SK-N-SH treated with all-trans-retinoic acid at 6 μM for 48 hours (cell line): Measurements from ENCODE around the gene ABHD17B.

Experiments
- ATAC-seq: fragments of 200-7000 bp; cut with Tn5 transposase; 3 replicates; pipeline ENCODE4 v1.9.1; 2020; ENCODE audit warnings: mild to moderate bottlenecking, moderate library complexity
- ARNTL ChIP-seq: fragments of 450-650 bp; formaldehyde crosslinking; IDR thresholded peaks from 2 replicates; pipeline ENCODE4 v1.5.0; 2020; ENCODE audit warnings: low read depth, mild to moderate bottlenecking, moderate library complexity, borderline replicate concordance
- BACH2 ChIP-seq: fragments of 250-450 bp; sonication (Bioruptor Pico); IDR thresholded peaks from 2 replicates; pipeline ENCODE4 v1.9.0; 2021; ENCODE audit warnings: mild to moderate bottlenecking, borderline replicate concordance
- CSDC2 ChIP-seq: fragments of 250-450 bp; sonication (Bioruptor Pico); IDR thresholded peaks from 2 replicates; pipeline ENCODE4 v1.5.0; 2020; ENCODE audit warnings: mild to moderate bottlenecking, moderate library complexity
- CSRNP3 ChIP-seq: fragments of 250-450 bp; sonication (Bioruptor Pico); IDR thresholded peaks from 2 replicates; pipeline ENCODE4 v1.5.1; 2021; ENCODE audit warnings: mild to moderate bottlenecking, moderate library complexity
- ESRRG ChIP-seq: fragments of 250-450 bp; sonication (Bioruptor Pico); IDR thresholded peaks from 2 replicates; pipeline ENCODE4 v1.6.1; 2021; ENCODE audit warnings: mild to moderate bottlenecking
- GLIS3 ChIP-seq: fragments of 250-450 bp; sonication (Bioruptor Pico); IDR thresholded peaks from 2 replicates; pipeline ENCODE4 v1.5.0; 2020; ENCODE audit warnings: mild to moderate bottlenecking, moderate library complexity
- ISL1 ChIP-seq: fragments of 250-450 bp; sonication (Bioruptor Pico); IDR thresholded peaks from 2 replicates; pipeline ENCODE4 v2.1.2; 2022; ENCODE audit warnings: mild to moderate bottlenecking, moderate library complexity
- OSR1 ChIP-seq: fragments of 250-450 bp; sonication (Bioruptor Pico); IDR thresholded peaks from 2 replicates; pipeline ENCODE4 v1.8.0; 2022; ENCODE audit warnings: moderate library complexity, mild to moderate bottlenecking, inconsistent platforms
- PPARA ChIP-seq: fragments of 250-450 bp; sonication (Bioruptor Pico); IDR thresholded peaks from 2 replicates; pipeline ENCODE4 v1.5.0; 2020; ENCODE audit warnings: mild to moderate bottlenecking, borderline replicate concordance
- RARB ChIP-seq: fragments of 250-450 bp; sonication (Bioruptor Pico); IDR thresholded peaks from 2 replicates; pipeline ENCODE4 v1.8.0; 2021; ENCODE audit warnings: mild to moderate bottlenecking, moderate library complexity
- TCF4 ChIP-seq: fragments of 250-450 bp; sonication (Bioruptor Pico); IDR thresholded peaks from 2 replicates; pipeline ENCODE4 v1.8.0; 2021; ENCODE audit warnings: mild to moderate bottlenecking, moderate library complexity, borderline replicate concordance
- TOX ChIP-seq: fragments of 250-450 bp; sonication (Bioruptor Pico); IDR thresholded peaks from 2 replicates; pipeline ENCODE4 v1.8.0; 2021; ENCODE audit warnings: mild to moderate bottlenecking, moderate library complexity, borderline replicate concordance
- ZC3H10 ChIP-seq: fragments of 250-450 bp; sonication (Bioruptor Pico); IDR thresholded peaks from 2 replicates; pipeline ENCODE4 v1.5.1; 2021; ENCODE audit warnings: mild to moderate bottlenecking, moderate library complexity
- ZFP3 ChIP-seq: fragments of 250-450 bp; sonication (Bioruptor Pico); IDR thresholded peaks from 2 replicates; pipeline ENCODE4 v1.5.0; 2020; ENCODE audit warnings: mild to moderate bottlenecking, moderate library complexity
- ZFP30 ChIP-seq: fragments of 450-650 bp; formaldehyde crosslinking; IDR thresholded peaks from 2 replicates; pipeline ENCODE4 v1.5.0; 2022; ENCODE audit warnings: mild to moderate bottlenecking, moderate library complexity
- ZNF565 ChIP-seq: fragments of 450-650 bp; formaldehyde crosslinking; conservative IDR thresholded peaks from 2 replicates; pipeline ENCODE4 v1.5.0; 2020; ENCODE audit warnings: low read depth, mild to moderate bottlenecking, moderate library complexity
- ZNF70 ChIP-seq: fragments of 450-650 bp; formaldehyde crosslinking; IDR thresholded peaks from 2 replicates; pipeline ENCODE4 v1.5.0; 2020; ENCODE audit warnings: mild to moderate bottlenecking, moderate library complexity
- ZNF8 ChIP-seq: fragments of 450-650 bp; formaldehyde crosslinking; IDR thresholded peaks from 2 replicates; pipeline ENCODE4 v1.5.0; 2020; ENCODE audit warnings: mild to moderate bottlenecking, moderate library complexity
- TF ChIP-seq, protein P1 (sequence below): fragments of 250-450 bp; sonication (Bioruptor Pico); IDR thresholded peaks from 2 replicates; pipeline ENCODE4 v1.8.0; 2020; ENCODE audit warnings: mild to moderate bottlenecking, moderate library complexity, borderline replicate concordance
- TF ChIP-seq, protein P2 (sequence below): fragments of 250-450 bp; sonication (Bioruptor Pico); IDR thresholded peaks from 2 replicates; pipeline ENCODE4 v1.8.0; 2021; ENCODE audit warnings: low read depth, mild to moderate bottlenecking, moderate library complexity, borderline replicate concordance
- TF ChIP-seq, protein P3 (sequence below): fragments of 250-450 bp; sonication (Bioruptor Pico); IDR thresholded peaks from 2 replicates; pipeline ENCODE4 v1.5.0; 2020; ENCODE audit warnings: mild to moderate bottlenecking, moderate library complexity
- TF ChIP-seq, protein P4 (sequence below): fragments of 250-450 bp; sonication (Bioruptor Pico); IDR thresholded peaks from 2 replicates; pipeline ENCODE4 v1.5.1; 2020; ENCODE audit warnings: low read depth, mild to moderate bottlenecking, moderate library complexity

The ABHD17B gene

GRCh38 chr9:71822456-71822855 lies 88.5 kb downstream of the ABHD17B start:
- TF ChIP-seq TCF4 (peak; percentile 48; the same call in 1 of the 2 replicates), ZFP30 (no peak), ZNF565 (CRISPR knock-in tag) (no peak), TOX (CRISPR knock-in tag) (no peak)
- ATAC-seq: peak; percentile 44; the same call in 2 of the 3 replicates

DNA sequence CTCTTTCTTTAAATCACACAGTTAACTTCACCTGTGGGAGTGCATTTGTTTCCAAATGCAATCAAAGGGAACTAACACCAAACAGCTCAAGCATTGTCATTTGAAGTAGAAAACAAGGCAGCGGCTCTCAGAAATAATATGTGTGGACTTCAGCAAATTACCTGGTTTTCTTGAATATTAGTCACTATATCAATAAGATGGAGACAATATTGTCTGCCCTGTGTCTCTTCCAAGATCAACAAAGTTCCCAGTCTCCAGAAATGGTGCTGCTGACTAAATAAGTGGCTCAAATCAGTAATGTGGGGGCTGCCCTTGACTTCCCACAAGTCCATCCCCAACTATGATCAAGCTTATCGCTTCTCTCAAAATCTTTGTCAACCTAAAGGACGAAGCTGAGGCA lies 89.6 kb downstream of the ABHD17B start:
- TF ChIP-seq CSRNP3 (CRISPR knock-in tag) (no peak), OSR1 (CRISPR knock-in tag) (no peak), TCF4 (no peak), ARNTL (no peak), ESRRG (CRISPR knock-in tag) (no peak), ZNF8 (CRISPR knock-in tag) (no peak), RARB (CRISPR knock-in tag) (no peak), ZNF70 (CRISPR knock-in tag) (no peak), ZFP3 (CRISPR knock-in tag) (no peak), GLIS3 (CRISPR knock-in tag) (no peak), PPARA (CRISPR knock-in tag) (no peak), ISL1 (CRISPR knock-in tag) (no peak), TOX (CRISPR knock-in tag) (no peak), ZC3H10 (CRISPR knock-in tag) (no peak), ZFP30 (no peak), BACH2 (CRISPR knock-in tag) (no peak)
- TF ChIP-seq, protein P1, sequence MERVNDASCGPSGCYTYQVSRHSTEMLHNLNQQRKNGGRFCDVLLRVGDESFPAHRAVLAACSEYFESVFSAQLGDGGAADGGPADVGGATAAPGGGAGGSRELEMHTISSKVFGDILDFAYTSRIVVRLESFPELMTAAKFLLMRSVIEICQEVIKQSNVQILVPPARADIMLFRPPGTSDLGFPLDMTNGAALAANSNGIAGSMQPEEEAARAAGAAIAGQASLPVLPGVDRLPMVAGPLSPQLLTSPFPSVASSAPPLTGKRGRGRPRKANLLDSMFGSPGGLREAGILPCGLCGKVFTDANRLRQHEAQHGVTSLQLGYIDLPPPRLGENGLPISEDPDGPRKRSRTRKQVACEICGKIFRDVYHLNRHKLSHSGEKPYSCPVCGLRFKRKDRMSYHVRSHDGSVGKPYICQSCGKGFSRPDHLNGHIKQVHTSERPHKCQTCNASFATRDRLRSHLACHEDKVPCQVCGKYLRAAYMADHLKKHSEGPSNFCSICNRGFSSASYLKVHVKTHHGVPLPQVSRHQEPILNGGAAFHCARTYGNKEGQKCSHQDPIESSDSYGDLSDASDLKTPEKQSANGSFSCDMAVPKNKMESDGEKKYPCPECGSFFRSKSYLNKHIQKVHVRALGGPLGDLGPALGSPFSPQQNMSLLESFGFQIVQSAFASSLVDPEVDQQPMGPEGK (CRISPR knock-in tag): no peak
- TF ChIP-seq, protein P2, sequence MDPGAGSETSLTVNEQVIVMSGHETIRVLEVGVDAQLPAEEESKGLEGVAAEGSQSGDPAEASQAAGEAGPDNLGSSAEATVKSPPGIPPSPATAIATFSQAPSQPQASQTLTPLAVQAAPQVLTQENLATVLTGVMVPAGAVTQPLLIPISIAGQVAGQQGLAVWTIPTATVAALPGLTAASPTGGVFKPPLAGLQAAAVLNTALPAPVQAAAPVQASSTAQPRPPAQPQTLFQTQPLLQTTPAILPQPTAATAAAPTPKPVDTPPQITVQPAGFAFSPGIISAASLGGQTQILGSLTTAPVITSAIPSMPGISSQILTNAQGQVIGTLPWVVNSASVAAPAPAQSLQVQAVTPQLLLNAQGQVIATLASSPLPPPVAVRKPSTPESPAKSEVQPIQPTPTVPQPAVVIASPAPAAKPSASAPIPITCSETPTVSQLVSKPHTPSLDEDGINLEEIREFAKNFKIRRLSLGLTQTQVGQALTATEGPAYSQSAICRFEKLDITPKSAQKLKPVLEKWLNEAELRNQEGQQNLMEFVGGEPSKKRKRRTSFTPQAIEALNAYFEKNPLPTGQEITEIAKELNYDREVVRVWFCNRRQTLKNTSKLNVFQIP: no peak
- TF ChIP-seq, protein P3, sequence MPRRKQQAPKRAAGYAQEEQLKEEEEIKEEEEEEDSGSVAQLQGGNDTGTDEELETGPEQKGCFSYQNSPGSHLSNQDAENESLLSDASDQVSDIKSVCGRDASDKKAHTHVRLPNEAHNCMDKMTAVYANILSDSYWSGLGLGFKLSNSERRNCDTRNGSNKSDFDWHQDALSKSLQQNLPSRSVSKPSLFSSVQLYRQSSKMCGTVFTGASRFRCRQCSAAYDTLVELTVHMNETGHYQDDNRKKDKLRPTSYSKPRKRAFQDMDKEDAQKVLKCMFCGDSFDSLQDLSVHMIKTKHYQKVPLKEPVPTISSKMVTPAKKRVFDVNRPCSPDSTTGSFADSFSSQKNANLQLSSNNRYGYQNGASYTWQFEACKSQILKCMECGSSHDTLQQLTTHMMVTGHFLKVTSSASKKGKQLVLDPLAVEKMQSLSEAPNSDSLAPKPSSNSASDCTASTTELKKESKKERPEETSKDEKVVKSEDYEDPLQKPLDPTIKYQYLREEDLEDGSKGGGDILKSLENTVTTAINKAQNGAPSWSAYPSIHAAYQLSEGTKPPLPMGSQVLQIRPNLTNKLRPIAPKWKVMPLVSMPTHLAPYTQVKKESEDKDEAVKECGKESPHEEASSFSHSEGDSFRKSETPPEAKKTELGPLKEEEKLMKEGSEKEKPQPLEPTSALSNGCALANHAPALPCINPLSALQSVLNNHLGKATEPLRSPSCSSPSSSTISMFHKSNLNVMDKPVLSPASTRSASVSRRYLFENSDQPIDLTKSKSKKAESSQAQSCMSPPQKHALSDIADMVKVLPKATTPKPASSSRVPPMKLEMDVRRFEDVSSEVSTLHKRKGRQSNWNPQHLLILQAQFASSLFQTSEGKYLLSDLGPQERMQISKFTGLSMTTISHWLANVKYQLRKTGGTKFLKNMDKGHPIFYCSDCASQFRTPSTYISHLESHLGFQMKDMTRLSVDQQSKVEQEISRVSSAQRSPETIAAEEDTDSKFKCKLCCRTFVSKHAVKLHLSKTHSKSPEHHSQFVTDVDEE (CRISPR knock-in tag): no peak
- ATAC-seq: no peak

DNA sequence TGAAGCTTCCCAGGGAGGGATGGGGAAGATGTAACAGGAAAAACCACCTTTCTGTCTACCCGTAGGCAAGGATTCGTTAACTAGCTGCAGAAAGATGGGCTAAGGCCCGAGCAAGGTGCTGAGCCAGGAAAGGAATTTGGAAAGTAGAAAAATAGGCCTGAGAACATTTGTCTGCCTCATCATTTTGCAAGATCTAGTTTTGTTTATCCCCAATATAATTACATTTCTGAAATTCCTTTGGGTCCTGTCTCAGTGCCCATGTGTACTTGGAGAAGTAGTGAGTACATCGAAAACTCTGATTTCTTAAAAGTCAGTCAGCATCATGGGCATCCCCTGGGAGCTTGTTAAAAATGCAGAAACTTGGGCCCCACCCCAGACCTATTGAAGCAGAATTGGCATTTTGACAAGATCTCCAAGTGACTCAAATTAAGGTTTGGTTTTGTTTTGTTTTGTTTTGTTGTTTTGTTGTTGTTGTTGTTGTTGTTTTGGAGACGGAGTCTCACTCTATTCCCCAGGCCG lies 90.5 kb downstream of the ABHD17B start:
- ATAC-seq: no peak
- TF ChIP-seq RARB (CRISPR knock-in tag) (no peak), GLIS3 (CRISPR knock-in tag) (no peak), CSDC2 (CRISPR knock-in tag) (no peak), ZC3H10 (CRISPR knock-in tag) (no peak), ZFP3 (CRISPR knock-in tag) (no peak), ZNF8 (CRISPR knock-in tag) (no peak), TCF4 (no peak), BACH2 (CRISPR knock-in tag) (no peak), ISL1 (CRISPR knock-in tag) (no peak), ESRRG (CRISPR knock-in tag) (no peak), TOX (CRISPR knock-in tag) (no peak), ZFP30 (no peak), ZNF70 (CRISPR knock-in tag) (no peak), ARNTL (no peak)
- TF ChIP-seq, protein P3 (CRISPR knock-in tag): no peak
- TF ChIP-seq, protein P4, sequence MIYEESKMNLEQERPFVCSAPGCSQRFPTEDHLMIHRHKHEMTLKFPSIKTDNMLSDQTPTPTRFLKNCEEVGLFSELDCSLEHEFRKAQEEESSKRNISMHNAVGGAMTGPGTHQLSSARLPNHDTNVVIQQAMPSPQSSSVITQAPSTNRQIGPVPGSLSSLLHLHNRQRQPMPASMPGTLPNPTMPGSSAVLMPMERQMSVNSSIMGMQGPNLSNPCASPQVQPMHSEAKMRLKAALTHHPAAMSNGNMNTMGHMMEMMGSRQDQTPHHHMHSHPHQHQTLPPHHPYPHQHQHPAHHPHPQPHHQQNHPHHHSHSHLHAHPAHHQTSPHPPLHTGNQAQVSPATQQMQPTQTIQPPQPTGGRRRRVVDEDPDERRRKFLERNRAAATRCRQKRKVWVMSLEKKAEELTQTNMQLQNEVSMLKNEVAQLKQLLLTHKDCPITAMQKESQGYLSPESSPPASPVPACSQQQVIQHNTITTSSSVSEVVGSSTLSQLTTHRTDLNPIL: no peak
- TF ChIP-seq, protein P1 (CRISPR knock-in tag): no peak
